ENCODE results near the gene FIGLA. TPM values are rescaled to one million over a fixed set of nuclear protein-coding genes. Genes with fewer than 3 reads are reported as not detected.

FIGLA gene, protein sequence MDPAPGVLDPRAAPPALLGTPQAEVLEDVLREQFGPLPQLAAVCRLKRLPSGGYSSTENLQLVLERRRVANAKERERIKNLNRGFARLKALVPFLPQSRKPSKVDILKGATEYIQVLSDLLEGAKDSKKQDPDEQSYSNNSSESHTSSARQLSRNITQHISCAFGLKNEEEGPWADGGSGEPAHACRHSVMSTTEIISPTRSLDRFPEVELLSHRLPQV
- polyA plus RNA-seq (2013, experiment 1 of 4), result not detected
- polyA plus RNA-seq (2013, experiment 2 of 4), result not detected
- not detected for polyA plus RNA-seq (2013, experiment 3 of 4)
- not detected for polyA plus RNA-seq (2013, experiment 4 of 4)

DNA sequence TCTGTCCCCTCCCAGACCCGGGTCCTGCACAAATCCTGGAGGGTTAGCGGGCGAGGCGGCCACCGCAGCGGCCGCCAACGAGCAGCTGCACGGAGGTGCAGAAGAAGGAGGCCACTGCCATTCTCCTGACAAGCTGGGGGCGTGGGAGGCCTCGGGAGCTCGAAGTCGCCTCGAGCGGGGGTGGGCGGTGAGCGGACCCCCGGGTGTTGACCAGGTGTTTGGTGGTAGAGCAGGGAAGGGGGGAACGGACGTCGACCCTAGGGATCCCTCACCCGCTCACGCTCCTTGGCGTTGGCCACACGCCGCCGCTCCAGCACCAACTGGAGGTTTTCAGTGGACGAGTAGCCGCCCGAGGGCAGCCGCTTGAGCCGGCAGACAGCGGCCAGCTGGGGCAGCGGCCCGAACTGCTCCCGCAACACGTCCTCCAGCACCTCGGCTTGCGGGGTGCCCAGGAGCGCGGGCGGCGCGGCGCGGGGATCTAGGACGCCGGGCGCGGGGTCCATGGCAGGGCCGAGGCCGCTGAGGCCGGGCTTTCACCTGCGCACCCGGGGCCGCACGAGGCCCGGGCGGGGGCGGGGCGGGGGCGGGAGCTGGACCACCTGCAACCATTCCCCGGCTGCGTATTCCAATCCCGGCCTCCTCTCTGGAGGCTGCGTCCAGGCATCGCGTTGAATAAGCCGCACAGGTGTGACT lies at the start of gene FIGLA:
Gene FIGLA, minus strand, starts transcription at position 508 of the 693 bp plus-strand sequence. Its CDS starts 5 bp downstream, at position 503.
- Histone ChIP-seq H3K36me3 (ENCODE audit: control insufficient read depth, insufficient read depth, low read length) (no peaks in the 10 kb centered on the region), H3K9me3 (ENCODE audit: control insufficient read depth, low read length) (no peaks in the 10 kb centered on the region), H3K27me3 (ENCODE audit: control insufficient read depth, insufficient read depth, low read length, poor library complexity, severe bottlenecking) (peaks cover 83% of the 10 kb centered on the region), H3K27ac (ENCODE audit: insufficient read depth, low read depth, low read length, poor library complexity, severe bottlenecking) (no peak within 1 kb of the TSS), H3K4me3 (ENCODE audit: insufficient read depth, low read depth, low read length) (peak within 1 kb of the TSS; percentile 27), H3K4me1 (ENCODE audit: control insufficient read depth, insufficient read depth, low read length) (no peaks in the 10 kb centered on the region)
- WGBS, 2 experiments, result 1 to 2% methylated on average over 69 of the region's 69 CpGs

DNA sequence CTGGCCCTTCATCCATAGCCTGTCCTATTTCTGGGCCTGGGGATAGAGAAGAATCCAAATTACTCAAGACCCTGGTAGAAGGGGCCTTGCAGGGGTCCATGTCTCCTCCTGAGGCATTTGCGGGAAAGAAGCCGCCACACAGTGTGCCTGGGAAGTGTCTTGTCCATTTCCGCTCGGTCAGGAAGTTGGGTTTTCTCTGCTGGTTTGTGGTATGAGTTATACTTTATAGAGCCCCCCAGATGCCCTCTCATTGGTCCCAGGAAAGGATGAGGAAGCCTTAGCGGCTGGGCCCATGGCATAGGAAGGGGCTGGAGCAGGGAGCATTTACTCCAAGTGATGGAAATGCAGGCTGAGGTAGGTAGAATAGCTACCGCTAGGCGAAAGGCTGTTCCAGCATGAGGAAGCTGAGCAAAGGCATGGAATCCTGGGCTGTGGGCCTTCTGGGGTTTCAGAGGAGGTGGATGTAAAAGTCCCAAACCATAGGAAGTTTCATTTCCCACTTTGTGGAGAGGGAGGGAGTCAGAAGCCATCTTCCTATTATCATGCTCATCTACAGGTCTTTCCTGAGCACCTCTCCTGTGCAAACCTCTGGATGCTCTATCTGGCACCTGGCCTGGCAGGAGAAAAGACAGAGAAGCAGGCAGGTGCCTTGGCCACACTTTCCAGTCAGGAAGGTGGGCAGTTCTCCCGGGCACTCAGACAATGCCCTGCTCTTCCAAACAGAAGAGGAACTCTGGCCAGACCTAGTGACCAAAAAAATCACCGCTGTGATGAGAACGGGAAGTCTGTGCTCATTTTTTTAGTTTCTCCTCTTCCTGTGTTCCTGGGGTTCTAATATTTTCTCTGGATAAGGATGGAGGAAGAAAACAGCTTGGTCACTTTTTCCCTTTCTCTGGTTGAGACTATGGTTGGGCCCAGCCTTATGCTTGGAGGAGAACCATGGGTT lies 47.8 kb upstream of the FIGLA start:
- Histone ChIP-seq H3K36me3 (ENCODE audit: control insufficient read depth, insufficient read depth, low read length) (no peaks in the 10 kb centered on the region), H3K27ac (ENCODE audit: insufficient read depth, low read depth, low read length, poor library complexity, severe bottlenecking) (no peak overlapping the region), H3K4me1 (ENCODE audit: control insufficient read depth, insufficient read depth, low read length) (no peaks in the 10 kb centered on the region), H3K9me3 (ENCODE audit: control insufficient read depth, low read length) (no peaks in the 10 kb centered on the region), H3K4me3 (ENCODE audit: insufficient read depth, low read depth, low read length) (no peak overlapping the region), H3K27me3 (ENCODE audit: control insufficient read depth, insufficient read depth, low read length, poor library complexity, severe bottlenecking) (no peaks in the 10 kb centered on the region)
- whole genome bisulfite sequencing, 2 experiments, result 95 to 96% methylated on average over 10 of the region's 10 CpGs

DNA sequence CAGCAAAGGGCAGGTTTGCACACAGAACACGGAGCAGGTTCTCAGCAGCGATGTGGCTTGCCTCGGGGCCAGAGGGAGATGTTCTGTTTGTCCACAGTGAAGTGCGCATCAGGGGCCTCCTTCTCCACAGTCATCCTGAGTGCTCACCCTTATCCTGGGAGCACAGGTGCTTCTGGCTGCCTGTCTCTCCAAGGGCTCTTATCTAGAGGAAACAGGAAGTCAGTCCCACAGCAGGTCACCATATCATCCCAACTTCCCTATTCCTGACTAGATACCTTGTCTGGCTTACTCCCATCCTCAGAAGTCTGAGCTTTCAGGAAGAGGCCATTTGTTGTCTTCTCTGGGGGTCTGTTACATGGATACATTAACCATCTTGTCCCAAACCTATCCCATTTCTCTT lies 45.2 kb upstream of the FIGLA start, which contains the start of gene CD207:
Gene CD207, minus strand, starts transcription at position 174 of the 400 bp plus-strand sequence. Its CDS starts 40 bp downstream, at position 134.
- H3K27ac ChIP-seq (ENCODE audit: insufficient read depth, low read depth, low read length, poor library complexity, severe bottlenecking), result no peak within 1 kb of the TSS
- H3K9me3 ChIP-seq (ENCODE audit: control insufficient read depth, low read length), result no peaks in the 10 kb centered on the region
- WGBS, 2 experiments, result 94% methylated on average over 4 of the region's 4 CpGs
- no peaks in the 10 kb centered on the region for H3K4me1 ChIP-seq (ENCODE audit: control insufficient read depth, insufficient read depth, low read length)
- H3K36me3 ChIP-seq (ENCODE audit: control insufficient read depth, insufficient read depth, low read length), result no peaks in the 10 kb centered on the region
- H3K27me3 ChIP-seq (ENCODE audit: control insufficient read depth, insufficient read depth, low read length, poor library complexity, severe bottlenecking), result no peaks in the 10 kb centered on the region
- H3K4me3 ChIP-seq (ENCODE audit: insufficient read depth, low read depth, low read length), result no peak within 1 kb of the TSS

DNA sequence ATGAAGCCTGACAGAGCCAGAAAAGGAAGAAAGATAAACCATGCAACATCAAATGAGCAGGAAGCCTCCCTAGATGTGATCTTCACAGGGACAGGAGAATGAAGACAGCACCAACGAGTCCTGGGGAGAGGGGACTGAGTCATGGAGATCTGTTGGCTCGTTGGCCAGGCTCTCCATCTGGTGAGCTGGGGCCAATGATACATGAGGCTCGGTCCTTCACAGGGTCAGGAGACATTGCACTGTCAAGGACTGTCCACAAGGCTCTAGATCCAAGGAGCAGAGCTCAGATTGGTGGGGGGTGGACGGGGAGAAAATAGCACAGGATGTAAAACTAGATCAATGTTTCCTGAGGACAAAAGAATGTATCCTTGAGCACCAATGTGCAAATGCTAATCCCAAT lies 44.4 kb upstream of the FIGLA start:
- Histone ChIP-seq H3K27me3 (ENCODE audit: control insufficient read depth, insufficient read depth, low read length, poor library complexity, severe bottlenecking) (no peaks in the 10 kb centered on the region), H3K36me3 (ENCODE audit: control insufficient read depth, insufficient read depth, low read length) (no peaks in the 10 kb centered on the region), H3K9me3 (ENCODE audit: control insufficient read depth, low read length) (no peaks in the 10 kb centered on the region), H3K4me3 (ENCODE audit: insufficient read depth, low read depth, low read length) (no peak overlapping the region), H3K27ac (ENCODE audit: insufficient read depth, low read depth, low read length, poor library complexity, severe bottlenecking) (no peak overlapping the region), H3K4me1 (ENCODE audit: control insufficient read depth, insufficient read depth, low read length) (no peaks in the 10 kb centered on the region)
- WGBS, 2 experiments, result 88 to 90% methylated on average over 4 of the region's 4 CpGs

DNA sequence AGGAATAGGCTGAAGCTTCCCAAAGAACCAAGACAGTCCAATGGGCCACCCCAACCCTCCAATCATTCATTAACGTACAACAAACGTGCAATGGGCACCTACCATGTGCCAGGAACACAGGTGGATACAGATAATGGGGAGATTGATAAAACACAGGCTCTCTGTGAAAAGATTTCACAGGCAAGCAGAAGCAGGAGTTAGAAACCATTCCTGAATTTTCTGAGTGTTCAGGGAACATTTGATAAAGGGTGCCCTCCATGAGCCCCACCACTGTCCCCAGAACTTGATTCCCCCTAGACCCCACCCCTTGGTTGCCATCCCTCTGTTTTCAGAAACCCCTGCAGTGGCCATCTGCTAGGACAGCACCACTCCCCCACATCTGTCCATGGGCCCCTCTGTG lies 43.7 kb upstream of the FIGLA start:
- no peaks in the 10 kb centered on the region for H3K36me3 ChIP-seq (ENCODE audit: control insufficient read depth, insufficient read depth, low read length)
- H3K4me3 ChIP-seq (ENCODE audit: insufficient read depth, low read depth, low read length), result no peak overlapping the region
- H3K9me3 ChIP-seq (ENCODE audit: control insufficient read depth, low read length), result no peaks in the 10 kb centered on the region
- no peaks in the 10 kb centered on the region for H3K27me3 ChIP-seq (ENCODE audit: control insufficient read depth, insufficient read depth, low read length, poor library complexity, severe bottlenecking)
- H3K27ac ChIP-seq (ENCODE audit: insufficient read depth, low read depth, low read length, poor library complexity, severe bottlenecking), result no peak overlapping the region
- H3K4me1 ChIP-seq (ENCODE audit: control insufficient read depth, insufficient read depth, low read length), result no peaks in the 10 kb centered on the region
- 93 to 97% methylated on average over 2 of the region's 2 CpGs for WGBS, 2 experiments

DNA sequence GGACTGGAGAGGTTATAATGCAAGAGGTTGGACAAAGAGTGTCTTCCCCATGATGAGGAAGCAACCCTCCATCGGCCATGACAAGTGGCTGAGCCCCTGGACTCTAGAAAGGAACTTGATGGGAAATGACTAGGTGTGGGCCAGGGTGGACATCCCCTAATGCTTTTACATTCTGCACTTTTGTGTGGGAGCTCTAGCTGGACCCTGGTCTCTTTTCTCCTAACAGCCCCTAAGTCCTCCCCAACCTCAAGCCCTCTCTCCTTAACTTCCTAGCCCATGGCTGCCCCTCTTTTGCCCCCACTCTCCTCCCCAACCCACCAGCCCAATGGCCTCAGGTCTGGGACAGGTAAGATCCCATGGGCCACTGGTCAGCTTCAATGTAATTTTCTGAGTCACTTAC lies 42.8 kb upstream of the FIGLA start:
- no peaks in the 10 kb centered on the region for H3K4me1 ChIP-seq (ENCODE audit: control insufficient read depth, insufficient read depth, low read length)
- no peaks in the 10 kb centered on the region for H3K36me3 ChIP-seq (ENCODE audit: control insufficient read depth, insufficient read depth, low read length)
- H3K4me3 ChIP-seq (ENCODE audit: insufficient read depth, low read depth, low read length), result no peak overlapping the region
- no peaks in the 10 kb centered on the region for H3K9me3 ChIP-seq (ENCODE audit: control insufficient read depth, low read length)
- H3K27ac ChIP-seq (ENCODE audit: insufficient read depth, low read depth, low read length, poor library complexity, severe bottlenecking), result no peak overlapping the region
- 59 to 69% methylated on average over 1 of the region's 1 CpG for WGBS, 2 experiments
- H3K27me3 ChIP-seq (ENCODE audit: control insufficient read depth, insufficient read depth, low read length, poor library complexity, severe bottlenecking), result no peaks in the 10 kb centered on the region

DNA sequence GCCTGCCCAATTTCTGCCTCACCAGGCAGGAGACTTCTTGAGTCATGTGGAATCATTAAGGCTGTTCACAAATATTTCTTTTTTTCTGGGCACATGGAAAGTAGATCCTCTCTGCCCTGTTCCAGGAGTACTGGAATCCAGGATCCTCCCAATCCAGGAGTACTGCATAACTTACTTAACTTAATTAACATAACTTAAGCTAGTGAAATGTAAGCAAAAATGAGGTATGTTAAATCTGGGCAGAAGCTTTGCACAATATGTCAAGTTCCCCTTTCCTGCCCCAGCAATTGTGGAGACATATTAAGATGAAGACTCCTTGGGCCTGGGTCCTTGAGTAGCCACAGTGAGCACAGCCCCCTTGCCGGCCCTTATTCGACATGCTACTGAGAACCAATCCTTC lies 41.9 kb upstream of the FIGLA start:
- Histone ChIP-seq H3K4me3 (ENCODE audit: insufficient read depth, low read depth, low read length) (no peak overlapping the region), H3K27me3 (ENCODE audit: control insufficient read depth, insufficient read depth, low read length, poor library complexity, severe bottlenecking) (no peaks in the 10 kb centered on the region), H3K36me3 (ENCODE audit: control insufficient read depth, insufficient read depth, low read length) (no peaks in the 10 kb centered on the region), H3K27ac (ENCODE audit: insufficient read depth, low read depth, low read length, poor library complexity, severe bottlenecking) (no peak overlapping the region), H3K9me3 (ENCODE audit: control insufficient read depth, low read length) (no peaks in the 10 kb centered on the region), H3K4me1 (ENCODE audit: control insufficient read depth, insufficient read depth, low read length) (no peaks in the 10 kb centered on the region)
- 94% methylated on average over 2 of the region's 2 CpGs for whole genome bisulfite sequencing, 2 experiments

DNA sequence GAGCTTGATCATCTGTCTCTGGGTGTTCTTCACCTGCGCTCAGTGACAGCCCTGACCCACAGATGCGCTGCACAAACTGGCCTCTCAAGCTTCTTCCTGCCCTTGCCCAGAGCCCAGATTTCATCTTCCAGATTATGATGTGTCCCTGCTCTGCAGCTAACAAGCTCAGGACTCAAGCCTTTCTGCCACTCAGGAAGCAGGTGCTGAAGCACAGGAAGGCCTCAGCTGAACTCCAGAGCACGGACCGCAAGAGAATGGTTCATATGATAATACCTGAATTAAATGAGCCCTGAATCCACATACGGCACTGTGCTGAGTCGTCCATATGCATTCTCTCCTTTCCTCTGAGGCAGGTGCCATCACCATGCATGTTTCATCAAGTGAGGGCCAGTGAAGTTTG lies 41.4 kb upstream of the FIGLA start:
- 92 to 94% methylated on average over 6 of the region's 6 CpGs for WGBS, 2 experiments
- Histone ChIP-seq H3K4me1 (ENCODE audit: control insufficient read depth, insufficient read depth, low read length) (no peaks in the 10 kb centered on the region), H3K27me3 (ENCODE audit: control insufficient read depth, insufficient read depth, low read length, poor library complexity, severe bottlenecking) (no peaks in the 10 kb centered on the region)

DNA sequence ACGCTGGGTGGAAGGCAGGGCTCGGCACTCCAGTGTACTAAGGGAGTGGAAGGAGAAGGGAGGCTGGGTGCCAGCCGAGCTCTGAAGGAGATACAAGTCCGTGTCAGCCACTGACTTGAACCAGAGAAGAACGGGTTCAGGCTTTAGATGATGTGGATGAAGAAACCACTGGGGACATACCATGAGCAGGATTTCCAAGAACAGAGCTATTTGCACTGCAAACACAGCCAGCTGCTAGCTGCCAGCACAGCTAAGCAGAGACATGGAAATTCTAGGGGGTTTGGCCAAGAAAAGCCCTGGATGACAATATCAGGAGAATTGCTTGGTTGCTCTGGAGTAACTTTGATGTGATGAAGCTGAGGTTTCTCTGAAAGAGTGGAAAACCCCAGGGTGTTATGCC lies 39.9 kb upstream of the FIGLA start:
- H3K27me3 ChIP-seq (ENCODE audit: control insufficient read depth, insufficient read depth, low read length, poor library complexity, severe bottlenecking), result no peaks in the 10 kb centered on the region
- no peak overlapping the region for H3K27ac ChIP-seq (ENCODE audit: insufficient read depth, low read depth, low read length, poor library complexity, severe bottlenecking)
- no peaks in the 10 kb centered on the region for H3K9me3 ChIP-seq (ENCODE audit: control insufficient read depth, low read length)
- no peaks in the 10 kb centered on the region for H3K4me1 ChIP-seq (ENCODE audit: control insufficient read depth, insufficient read depth, low read length)
- H3K4me3 ChIP-seq (ENCODE audit: insufficient read depth, low read depth, low read length), result no peak overlapping the region
- WGBS, 2 experiments, result 90 to 93% methylated on average over 5 of the region's 5 CpGs
- H3K36me3 ChIP-seq (ENCODE audit: control insufficient read depth, insufficient read depth, low read length), result no peaks in the 10 kb centered on the region

More for the DNA sequence above, 41.4 kb upstream of the FIGLA start:
- no peaks in the 10 kb centered on the region for H3K9me3 ChIP-seq (ENCODE audit: control insufficient read depth, low read length)
- H3K4me3 ChIP-seq (ENCODE audit: insufficient read depth, low read depth, low read length), result no peak overlapping the region
- no peak overlapping the region for H3K27ac ChIP-seq (ENCODE audit: insufficient read depth, low read depth, low read length, poor library complexity, severe bottlenecking)
- no peaks in the 10 kb centered on the region for H3K36me3 ChIP-seq (ENCODE audit: control insufficient read depth, insufficient read depth, low read length)

DNA sequence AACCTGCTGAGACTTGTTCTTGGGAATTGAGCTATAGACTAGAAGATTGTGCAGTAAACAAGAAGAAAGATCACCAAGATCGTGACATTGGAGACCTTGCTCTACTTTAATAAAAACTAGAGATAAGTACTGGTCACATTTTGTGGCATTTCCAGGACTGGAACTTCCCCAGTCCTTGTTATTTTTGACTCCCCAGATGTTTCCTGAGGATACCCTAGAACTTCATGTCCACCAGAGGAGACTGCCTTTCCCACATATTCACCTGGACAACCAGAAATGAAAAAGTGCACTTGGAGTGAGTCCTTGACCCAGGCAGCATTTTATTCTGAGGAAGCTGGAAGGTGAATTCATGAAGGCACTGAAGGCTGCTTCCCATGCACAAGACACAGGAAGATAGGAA lies 39.5 kb upstream of the FIGLA start:
- H3K4me1 ChIP-seq (ENCODE audit: control insufficient read depth, insufficient read depth, low read length), result no peaks in the 10 kb centered on the region
- no peaks in the 10 kb centered on the region for H3K9me3 ChIP-seq (ENCODE audit: control insufficient read depth, low read length)
- no peak overlapping the region for H3K4me3 ChIP-seq (ENCODE audit: insufficient read depth, low read depth, low read length)
- no peaks in the 10 kb centered on the region for H3K27me3 ChIP-seq (ENCODE audit: control insufficient read depth, insufficient read depth, low read length, poor library complexity, severe bottlenecking)
- no peak overlapping the region for H3K27ac ChIP-seq (ENCODE audit: insufficient read depth, low read depth, low read length, poor library complexity, severe bottlenecking)
- 95 to 100% methylated on average over 1 of the region's 1 CpG for WGBS, 2 experiments
- H3K36me3 ChIP-seq (ENCODE audit: control insufficient read depth, insufficient read depth, low read length), result no peaks in the 10 kb centered on the region

Data from ectodermal cell (in vitro differentiated cells).